GM19238 (cell line): ENCODE measurements around the gene HFE.

Source experiments
- DNase-seq: peaks from one replicate; pipeline ENCODE4 v3.0.0; 2011; ENCODE audit warnings: low spot score; ENCODE audit not compliant: insufficient read length

HFE gene

GRCh38 chr6:26130581-26131249 lies 43.5 kb downstream of the HFE start:
- DNase-seq, result no peak

GRCh38 chr6:26131618-26132017 lies 44.4 kb downstream of the HFE start:
- no peak for DNase-seq

GRCh38 chr6:26133730-26134129 lies 46.5 kb downstream of the HFE start:
- DNase-seq, result no peak

- no peak for DNase-seq
Observed at GRCh38 chr6:26136321-26136720, 49.1 kb downstream of the HFE start.

- no peak for DNase-seq
Observed at GRCh38 chr6:26140254-26140966, 53.2 kb downstream of the HFE start.

- DNase-seq, result no peak
Observed at GRCh38 chr6:26140967-26141294, 53.7 kb downstream of the HFE start.

- no peak for DNase-seq
Observed at GRCh38 chr6:26141378-26141904, 54.2 kb downstream of the HFE start.

- DNase-seq, result no peak
Observed at GRCh38 chr6:26142026-26142425, 54.8 kb downstream of the HFE start.
